ENCODE results near the gene RBCK1. TPM values are rescaled to one million over a fixed set of nuclear protein-coding genes. Genes with fewer than 3 reads are reported as not detected.

RBCK1 gene
- total RNA-seq, 2 experiments from 2014 or later = 90.9 to 94.0 TPM

- ChIA-PET POLR2A (interaction anchor here (0.6 to 1.2 kb wide), 6 partner anchors 15 to 136 kb away, joined by 3 to 8 read pairs (median 4); partner anchors contain the start of genes CSNK2A1, TBC1D20 and TRIB3), CTCF (interaction anchor here (0.8 to 1.1 kb wide), 3 partner anchors 26 to 53 kb away, joined by 3 to 5 read pairs (median 4); no protein-coding TSS in a partner anchor)
Measured at GRCh38 chr20:407133-407952, 756 bp upstream of the RBCK1 start.

GRCh38 chr20:408843-409696 is 971 bp downstream of the RBCK1 start:
- ChIA-PET CTCF (no interaction called here), POLR2A (interaction anchor here (0.6 kb wide), 1 partner anchor 68 kb away, joined by 4 read pairs; no protein-coding TSS in a partner anchor)

- CTCF ChIA-PET = interaction anchor here (1.4 kb wide), 1 partner anchor 26 kb away, joined by 3 read pairs; no protein-coding TSS in a partner anchor
- POLR2A ChIA-PET = interaction anchor here (0.6 kb wide), 1 partner anchor 68 kb away, joined by 4 read pairs; no protein-coding TSS in a partner anchor
Measured at GRCh38 chr20:409697-410559, 1.8 kb downstream of the RBCK1 start.

- POLR2A ChIA-PET = no interaction called here
- CTCF ChIA-PET = no interaction called here
Measured at GRCh38 chr20:412081-412480, 4.0 kb downstream of the RBCK1 start.

- POLR2A ChIA-PET = no interaction called here
- CTCF ChIA-PET = interaction anchor here (0.7 kb wide), 1 partner anchor 35 kb away, joined by 6 read pairs; no protein-coding TSS in a partner anchor
Measured at GRCh38 chr20:414161-414560, 6.1 kb downstream of the RBCK1 start.

GRCh38 chr20:415820-416322 is 7.8 kb downstream of the RBCK1 start:
- POLR2A ChIA-PET = no interaction called here
- CTCF ChIA-PET = interaction anchor here (0.7 kb wide), 1 partner anchor 54 kb away, joined by 4 read pairs; no protein-coding TSS in a partner anchor

- ChIA-PET CTCF (no interaction called here), POLR2A (no interaction called here)
Measured at GRCh38 chr20:416950-417800, 9.1 kb downstream of the RBCK1 start.

GRCh38 chr20:417801-418342 is 9.8 kb downstream of the RBCK1 start:
- ChIA-PET POLR2A (no interaction called here), CTCF (no interaction called here)

GRCh38 chr20:418858-419365 is 10.8 kb downstream of the RBCK1 start:
- CTCF ChIA-PET = no interaction called here
- POLR2A ChIA-PET = no interaction called here

- ChIA-PET POLR2A (no interaction called here), CTCF (no interaction called here)
Measured at GRCh38 chr20:419556-420165, 11.6 kb downstream of the RBCK1 start.

- CTCF ChIA-PET = no interaction called here
Measured at GRCh38 chr20:420166-420620, 12.1 kb downstream of the RBCK1 start.

GRCh38 chr20:420721-421574 is 12.8 kb downstream of the RBCK1 start:
- CTCF ChIA-PET = no interaction called here
- POLR2A ChIA-PET = no interaction called here

More at GRCh38 chr20:420166-420620, 12.1 kb downstream of the RBCK1 start:
- POLR2A ChIA-PET = no interaction called here

- ChIA-PET POLR2A (no interaction called here), CTCF (no interaction called here)
Measured at GRCh38 chr20:421685-422250, 13.7 kb downstream of the RBCK1 start.

- CTCF ChIA-PET = interaction anchor here (1.6 kb wide), 1 partner anchor 72 kb away, joined by 3 read pairs; no protein-coding TSS in a partner anchor
- POLR2A ChIA-PET = interaction anchor here (0.6 to 1.0 kb wide), 2 partner anchors 19 to 1677 kb away, joined by 5 read pairs; no protein-coding TSS in a partner anchor
Measured at GRCh38 chr20:426566-426965, 18.5 kb downstream of the RBCK1 start.

GRCh38 chr20:427401-427800 is 19.3 kb downstream of the RBCK1 start:
- CTCF ChIA-PET = interaction anchor here (1.6 kb wide), 1 partner anchor 72 kb away, joined by 3 read pairs; no protein-coding TSS in a partner anchor
- POLR2A ChIA-PET = interaction anchor here (0.8 to 1.0 kb wide), 2 partner anchors 20 to 36 kb away, joined by 3 to 5 read pairs; no protein-coding TSS in a partner anchor
